DMS53 treated with DMSO at 0.1 percent for 48 hours (cell line): ENCODE data around the gene NOMO2.
"Not testable (repeated sequence)": the region's sequence is repeated elsewhere in the genome, so short reads cannot be mapped to it uniquely, and the experiment has no call there.

Source experiments
- DNase-seq: peaks from one replicate; lab custom pipeline; 2025; ENCODE audit not compliant: unreplicated experiment; lab: John Stamatoyannopoulos, UW

NOMO2 gene, protein sequence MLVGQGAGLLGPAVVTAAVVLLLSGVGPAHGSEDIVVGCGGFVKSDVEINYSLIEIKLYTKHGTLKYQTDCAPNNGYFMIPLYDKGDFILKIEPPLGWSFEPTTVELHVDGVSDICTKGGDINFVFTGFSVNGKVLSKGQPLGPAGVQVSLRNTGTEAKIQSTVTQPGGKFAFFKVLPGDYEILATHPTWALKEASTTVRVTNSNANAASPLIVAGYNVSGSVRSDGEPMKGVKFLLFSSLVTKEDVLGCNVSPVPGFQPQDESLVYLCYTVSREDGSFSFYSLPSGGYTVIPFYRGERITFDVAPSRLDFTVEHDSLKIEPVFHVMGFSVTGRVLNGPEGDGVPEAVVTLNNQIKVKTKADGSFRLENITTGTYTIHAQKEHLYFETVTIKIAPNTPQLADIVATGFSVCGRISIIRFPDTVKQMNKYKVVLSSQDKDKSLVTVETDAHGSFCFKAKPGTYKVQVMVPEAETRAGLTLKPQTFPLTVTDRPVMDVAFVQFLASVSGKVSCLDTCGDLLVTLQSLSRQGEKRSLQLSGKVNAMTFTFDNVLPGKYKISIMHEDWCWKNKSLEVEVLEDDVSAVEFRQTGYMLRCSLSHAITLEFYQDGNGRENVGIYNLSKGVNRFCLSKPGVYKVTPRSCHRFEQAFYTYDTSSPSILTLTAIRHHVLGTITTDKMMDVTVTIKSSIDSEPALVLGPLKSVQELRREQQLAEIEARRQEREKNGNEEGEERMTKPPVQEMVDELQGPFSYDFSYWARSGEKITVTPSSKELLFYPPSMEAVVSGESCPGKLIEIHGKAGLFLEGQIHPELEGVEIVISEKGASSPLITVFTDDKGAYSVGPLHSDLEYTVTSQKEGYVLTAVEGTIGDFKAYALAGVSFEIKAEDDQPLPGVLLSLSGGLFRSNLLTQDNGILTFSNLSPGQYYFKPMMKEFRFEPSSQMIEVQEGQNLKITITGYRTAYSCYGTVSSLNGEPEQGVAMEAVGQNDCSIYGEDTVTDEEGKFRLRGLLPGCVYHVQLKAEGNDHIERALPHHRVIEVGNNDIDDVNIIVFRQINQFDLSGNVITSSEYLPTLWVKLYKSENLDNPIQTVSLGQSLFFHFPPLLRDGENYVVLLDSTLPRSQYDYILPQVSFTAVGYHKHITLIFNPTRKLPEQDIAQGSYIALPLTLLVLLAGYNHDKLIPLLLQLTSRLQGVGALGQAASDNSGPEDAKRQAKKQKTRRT

DNA sequence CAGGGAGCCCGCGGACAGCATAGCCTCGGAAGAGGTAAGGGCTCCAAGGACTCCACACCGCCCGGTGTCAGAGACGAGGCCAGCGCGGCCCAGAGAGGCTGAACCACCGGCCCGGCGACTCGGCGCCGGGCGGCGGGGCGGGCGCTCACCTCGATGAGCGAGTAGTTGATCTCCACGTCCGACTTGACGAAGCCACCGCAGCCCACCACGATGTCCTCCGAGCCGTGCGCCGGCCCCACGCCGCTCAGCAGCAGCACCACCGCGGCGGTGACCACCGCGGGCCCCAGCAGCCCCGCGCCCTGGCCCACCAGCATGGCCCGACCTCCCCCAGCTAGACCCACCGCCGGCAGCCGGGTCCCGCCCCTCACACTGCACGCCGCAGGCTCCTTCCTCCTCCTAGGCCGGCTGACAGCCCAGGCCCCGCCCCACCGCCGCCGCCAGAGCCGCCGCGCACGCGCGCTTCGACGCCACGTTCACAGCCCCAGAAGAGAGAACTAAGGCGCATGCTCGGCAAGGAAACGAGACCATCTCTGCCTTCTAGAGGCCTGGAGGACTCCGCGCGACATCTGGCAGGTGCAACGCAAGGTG is at the start of gene NOMO2:
Gene NOMO2 (minus strand): TSS at position 371 of the 588 bp plus-strand sequence. CDS start 57 bp downstream, at position 314.
- not testable (repeated sequence) for DNase-seq

DNA sequence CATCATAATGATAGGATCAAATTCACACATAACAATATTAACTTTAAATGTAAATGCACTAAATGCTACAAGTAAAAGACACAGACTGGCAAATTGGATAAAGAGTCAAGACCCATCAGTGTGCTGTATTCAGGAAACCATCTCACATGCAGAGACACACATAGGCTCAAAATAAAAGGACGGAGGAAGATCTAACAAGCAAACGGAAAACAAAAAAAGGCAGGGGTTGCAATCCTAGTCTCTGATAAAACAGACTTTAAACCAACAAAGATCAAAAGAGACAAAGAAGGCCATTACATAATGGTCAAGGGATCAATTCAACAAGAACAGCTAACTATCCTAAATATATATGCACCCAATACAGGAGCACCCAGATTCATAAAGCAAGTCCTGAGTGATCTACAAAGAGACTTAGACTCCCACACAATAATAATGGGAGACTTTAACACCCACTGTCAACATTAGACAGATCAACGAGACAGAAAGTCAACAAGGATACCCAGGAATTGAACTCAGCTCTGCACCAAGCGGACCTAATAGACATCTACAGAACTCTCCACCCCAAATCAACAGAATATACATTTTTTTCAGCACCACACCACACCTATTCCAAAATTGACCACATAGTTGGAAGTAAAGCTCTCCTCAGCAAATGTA is 48.4 kb upstream of the NOMO2 start:
- DNase-seq: not testable (repeated sequence)

DNA sequence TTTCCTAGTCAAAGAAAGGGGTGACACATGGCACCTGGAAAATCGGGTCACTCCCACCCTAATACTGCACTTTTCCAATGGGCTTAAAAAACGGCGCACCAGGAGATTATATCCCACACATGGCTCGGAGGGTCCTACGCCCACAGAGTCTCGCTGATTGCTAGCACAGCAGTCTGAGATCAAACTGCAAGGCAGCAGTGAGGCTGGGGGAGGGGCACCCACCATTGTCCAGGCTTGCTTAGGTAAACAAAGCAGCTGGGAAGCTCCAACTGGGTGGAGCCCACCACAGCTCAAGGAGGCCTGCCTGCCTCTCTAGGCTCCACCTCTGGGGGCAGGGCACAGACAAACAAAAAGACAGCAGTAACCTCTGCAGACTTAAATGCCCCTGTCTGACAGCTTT is 46.4 kb upstream of the NOMO2 start:
- not testable (repeated sequence) for DNase-seq

DNA sequence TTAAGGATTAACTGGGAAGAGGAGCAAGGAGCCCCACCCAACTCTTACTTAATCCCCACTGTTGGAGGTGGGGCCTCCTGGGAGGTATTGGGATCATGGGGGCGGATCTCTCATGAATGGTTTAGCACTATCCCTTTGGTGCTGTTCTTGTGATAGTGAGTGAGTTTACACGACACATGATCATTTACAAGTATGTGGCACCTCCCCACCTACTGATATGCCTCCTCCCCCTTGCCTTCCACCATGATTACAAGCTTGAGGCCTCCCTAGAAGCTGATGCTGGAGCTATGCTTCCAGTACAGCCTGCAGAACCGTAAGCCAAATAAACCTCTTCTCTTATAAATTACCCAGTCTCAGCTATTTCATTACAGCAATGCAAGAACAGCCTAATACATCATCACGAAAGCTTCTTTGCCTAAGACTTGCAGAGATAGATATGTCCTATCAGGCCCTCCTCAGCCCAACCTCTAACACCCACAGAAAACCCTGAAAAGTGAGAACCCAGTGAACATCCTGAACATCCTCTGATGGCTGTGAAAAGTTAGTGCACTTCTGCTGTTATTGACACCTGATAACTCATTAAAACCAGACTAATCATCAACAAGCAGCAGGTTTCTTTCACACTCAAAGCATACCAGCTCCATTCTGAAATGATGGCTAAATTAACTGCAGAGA is 41.8 kb upstream of the NOMO2 start:
- not testable (repeated sequence) for DNase-seq

DNA sequence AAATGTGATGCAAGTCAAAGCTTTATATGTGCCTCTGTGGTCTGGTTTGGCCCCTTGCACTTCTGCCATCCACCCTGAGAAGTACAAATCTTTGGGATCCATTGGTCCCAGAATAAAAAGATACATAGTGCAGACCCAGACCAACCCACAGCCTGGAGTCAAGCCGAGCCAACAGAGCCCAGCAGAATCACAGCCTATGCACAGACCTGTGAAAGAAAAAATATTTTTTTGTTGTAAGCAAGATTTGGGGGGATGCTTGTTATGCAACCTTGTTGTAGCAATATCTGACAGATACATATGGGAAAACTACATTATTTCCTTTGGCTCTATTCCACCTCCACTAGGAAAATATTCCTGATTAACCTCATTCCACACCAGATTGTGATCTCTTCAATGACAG is 36.7 kb upstream of the NOMO2 start:
- DNase-seq: not testable (repeated sequence)

DNA sequence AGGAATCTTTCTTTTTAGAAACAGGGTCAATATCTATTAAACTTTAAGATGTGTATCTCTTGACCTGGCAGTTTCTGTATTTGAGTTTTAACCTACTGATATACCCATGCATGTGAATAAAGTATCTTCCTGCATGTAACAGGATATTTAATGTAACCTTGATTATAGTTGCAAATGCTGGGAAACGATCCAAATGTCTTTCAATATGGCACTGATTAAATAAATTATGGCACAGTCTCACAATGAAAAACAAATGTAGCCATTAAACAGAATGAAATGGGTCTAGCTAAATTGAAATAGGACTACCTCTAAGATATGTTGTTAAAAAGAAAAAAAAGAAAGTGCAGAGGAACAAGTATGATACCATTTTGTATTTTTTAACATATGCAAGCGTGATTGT is 35.8 kb upstream of the NOMO2 start:
- not testable (repeated sequence) for DNase-seq

DNA sequence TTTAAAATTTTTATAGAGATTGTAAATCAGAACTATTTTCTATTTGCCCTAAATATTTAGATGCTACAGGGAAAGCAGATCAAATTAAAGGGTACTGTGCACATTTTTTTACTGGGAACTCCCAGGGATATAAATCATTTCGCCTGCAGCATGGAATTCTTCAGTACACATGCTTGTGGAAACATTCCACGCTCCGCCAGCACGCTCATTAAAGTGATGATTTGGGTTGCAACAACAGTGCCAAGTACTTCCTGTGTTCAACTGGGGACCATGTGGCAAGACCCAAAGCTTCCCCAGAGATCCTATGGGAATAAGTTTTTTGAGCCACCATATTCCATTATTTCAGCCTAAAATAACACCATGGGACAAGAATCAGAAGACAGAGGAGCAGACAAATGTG is 35.4 kb upstream of the NOMO2 start:
- DNase-seq: not testable (repeated sequence)

DNA sequence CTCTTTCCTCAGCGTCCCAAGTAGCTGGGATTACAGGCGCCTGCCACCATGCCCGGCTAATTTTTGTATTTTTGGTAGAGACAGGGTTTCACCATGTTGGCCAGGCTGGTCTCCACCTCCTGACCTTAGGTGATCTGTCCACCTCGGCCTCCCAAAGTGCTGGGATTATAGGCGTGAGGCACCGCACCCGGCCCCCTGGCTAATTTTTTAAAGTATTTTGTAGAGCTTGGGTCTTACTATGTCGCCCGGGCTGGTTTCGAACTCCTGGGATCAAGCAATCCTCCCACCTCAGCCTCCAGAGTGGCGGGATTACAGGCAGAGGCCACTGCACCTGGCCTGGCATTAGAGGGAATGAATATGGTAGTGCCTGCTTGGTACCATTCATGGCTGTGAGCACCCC is 33.9 kb upstream of the NOMO2 start:
- DNase-seq: not testable (repeated sequence)

DNA sequence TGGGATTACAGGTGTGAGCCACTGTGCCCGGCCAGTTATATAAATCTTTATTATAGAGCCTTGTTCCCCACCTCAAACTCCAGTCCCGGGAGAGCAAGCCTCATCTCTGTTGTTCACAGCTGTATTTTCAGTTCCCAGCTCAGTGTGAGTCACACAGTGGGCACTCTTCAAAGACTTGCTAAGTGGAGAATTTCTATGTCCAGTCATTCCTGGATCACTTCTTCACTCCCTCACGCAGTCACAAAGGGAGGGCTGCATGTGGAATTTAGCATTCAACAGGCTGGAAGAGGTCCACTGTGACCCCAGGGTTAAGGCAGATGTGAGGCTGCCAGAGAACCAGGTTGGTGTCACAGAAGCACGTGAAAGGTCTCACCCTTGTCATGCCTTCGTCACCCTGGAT is 33.0 kb upstream of the NOMO2 start:
- not testable (repeated sequence) for DNase-seq

DNA sequence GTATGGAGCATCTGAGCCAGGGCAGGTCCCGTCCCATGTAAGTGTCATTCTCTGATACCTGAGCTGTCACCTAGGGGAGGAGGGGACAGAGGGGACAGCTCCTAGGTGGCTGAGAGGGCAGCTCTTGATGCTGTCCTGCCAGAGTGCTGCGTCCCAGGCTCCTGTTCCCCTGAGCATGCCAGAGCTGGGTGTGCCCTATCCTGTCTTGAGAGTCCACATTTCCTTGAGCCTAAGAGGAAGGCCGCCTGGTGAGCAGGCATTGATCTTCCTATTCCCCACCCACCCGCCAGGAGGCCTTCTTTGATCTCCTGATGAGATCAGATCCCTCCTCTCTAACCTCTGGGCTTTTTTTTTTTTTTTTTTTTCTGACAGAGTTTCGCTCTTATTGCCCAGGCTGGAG is 32.0 kb upstream of the NOMO2 start:
- DNase-seq: not testable (repeated sequence)

DNA sequence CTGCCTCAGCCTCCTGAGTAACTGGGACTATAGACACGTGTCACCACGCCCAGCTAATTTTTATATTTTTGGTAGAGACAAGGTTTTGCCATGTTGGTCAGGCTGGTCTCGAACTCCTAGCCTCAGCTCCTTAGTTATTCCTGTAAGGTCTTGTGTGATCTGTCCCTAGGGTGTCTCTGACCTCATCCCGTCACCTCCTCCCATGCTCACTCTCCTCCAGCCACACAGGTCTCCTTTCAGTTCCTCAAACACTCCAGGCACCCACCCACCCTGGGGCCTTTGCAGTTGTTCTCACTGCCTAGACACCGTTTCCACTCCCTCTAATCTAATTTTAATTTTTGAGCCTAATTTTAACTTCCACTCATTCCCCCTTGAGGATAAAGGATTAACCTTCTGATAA is 31.1 kb upstream of the NOMO2 start:
- not testable (repeated sequence) for DNase-seq

DNA sequence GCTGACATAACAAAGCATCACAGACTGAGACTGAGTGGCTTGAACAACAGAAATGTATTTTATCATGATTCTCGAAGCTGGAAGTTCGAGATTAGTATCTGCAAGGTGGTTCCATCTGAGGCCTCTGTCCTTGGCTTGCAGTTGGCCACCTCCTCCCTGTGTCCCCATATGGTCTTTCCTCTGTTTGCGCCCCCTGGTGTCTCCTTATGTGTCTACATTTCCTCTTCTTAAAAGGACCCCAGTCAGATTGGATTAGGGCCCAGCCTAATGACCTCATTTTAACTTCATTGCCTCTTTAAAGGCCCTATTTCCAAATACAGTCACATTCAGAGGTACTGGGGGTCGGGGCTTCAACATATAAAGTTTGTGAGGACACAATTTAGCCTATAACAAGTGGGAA is 30.0 kb upstream of the NOMO2 start:
- peak; percentile 0 for DNase-seq

DNA sequence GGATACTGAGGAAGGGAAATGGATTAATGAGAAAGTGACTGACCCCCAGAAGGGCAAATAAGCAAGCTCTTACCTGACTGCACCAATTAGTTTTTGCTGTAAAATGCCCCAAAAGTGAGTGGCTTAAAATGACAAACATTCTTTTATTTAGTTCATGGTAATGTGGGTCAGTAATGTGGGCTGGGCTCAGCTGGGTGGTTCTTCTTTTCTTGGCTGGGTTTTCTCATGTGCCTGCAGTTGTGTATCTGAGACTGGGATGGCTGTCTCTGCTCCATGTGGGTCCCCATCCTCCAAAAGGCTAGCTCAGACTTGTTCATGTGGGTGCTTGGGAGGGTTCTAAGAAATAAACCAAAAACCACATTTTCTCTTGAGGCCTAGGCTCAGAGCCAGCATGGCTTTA is 29.5 kb upstream of the NOMO2 start:
- not testable (repeated sequence) for DNase-seq

DNA sequence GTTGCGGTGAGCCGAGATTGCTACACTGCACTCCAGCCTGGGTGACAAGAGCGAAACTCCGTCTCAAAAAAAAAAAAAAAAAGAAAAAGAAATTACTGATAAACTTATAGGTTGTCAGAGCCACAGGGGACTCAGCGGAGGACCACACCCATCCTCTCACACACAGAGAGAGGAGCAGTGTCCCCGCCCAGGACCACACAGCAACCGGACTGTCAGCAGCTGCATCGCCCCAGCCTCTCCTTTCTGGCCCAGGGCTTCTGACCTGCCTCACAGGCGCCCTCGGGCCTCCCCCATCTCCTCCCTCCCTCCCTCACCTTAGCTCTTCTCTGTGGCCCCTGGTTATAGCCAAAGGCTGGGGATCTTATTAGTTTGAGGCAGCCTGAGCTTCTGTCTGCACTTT is 27.9 kb upstream of the NOMO2 start:
- DNase-seq: not testable (repeated sequence)

DNA sequence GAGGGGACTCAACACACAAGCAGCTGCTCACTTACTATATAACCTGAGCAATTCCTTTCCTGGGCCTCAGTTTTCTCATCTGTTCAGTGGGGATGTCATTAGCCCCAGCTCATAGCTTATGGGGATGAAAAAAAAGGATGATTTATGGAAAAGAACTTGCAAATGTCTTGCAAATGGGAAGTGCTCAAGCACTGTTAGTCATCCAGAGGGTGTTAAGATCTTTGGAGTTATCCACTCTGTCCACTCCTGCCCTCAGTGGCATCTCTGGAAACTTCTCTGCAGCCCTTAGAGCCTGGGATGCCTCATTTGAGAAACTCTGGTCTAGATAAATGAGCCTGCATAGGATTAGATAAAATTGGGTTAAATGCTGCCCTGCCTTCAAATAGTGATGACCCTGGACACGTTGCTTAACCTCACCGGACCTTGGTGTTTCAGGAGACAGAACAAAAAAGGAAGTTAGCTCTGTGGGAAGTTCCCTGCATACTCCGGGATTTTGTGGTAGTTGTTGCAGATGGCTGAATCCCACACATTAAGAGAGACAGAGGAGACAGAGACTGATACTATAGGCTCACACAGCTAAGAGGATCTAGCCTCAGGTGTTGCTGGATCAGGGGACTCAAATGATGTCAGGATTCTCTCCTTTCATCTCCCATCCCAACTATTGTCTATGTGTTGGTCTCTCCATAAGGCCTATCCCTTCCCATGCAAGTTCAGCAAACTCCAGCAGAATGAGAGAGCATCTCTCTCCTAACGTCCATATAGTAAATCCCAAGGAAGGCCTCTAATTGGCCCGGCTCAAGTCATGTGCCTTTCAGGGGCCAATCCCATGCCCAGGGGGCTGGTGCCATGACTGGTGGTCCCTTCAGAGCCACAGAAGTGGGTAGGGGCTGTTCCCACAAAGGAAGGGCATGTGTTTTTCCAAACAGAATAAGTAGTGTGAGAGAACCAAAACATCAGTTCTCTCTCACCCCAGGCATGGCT is 25.0 kb upstream of the NOMO2 start:
- not testable (repeated sequence) for DNase-seq

DNA sequence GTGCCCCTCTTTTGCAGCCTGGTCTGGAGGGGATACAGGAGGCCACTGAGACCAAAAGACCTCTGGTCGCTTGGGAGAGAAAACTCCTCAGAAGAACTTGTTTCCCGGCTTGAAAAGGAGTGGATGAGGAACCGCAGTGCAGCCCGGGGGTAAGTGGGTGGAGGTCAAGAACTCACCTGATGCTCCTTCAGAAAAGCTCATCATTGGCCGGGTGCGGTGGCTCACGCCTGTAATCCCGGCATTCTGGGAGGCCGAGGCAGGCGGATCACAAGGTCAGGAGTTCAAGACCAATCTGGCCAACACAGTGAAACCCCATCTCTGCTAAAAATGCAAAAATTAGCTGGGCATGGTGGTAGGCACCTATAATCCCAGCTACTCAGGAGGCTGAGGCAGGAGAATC is 23.9 kb upstream of the NOMO2 start:
- DNase-seq: not testable (repeated sequence)

DNA sequence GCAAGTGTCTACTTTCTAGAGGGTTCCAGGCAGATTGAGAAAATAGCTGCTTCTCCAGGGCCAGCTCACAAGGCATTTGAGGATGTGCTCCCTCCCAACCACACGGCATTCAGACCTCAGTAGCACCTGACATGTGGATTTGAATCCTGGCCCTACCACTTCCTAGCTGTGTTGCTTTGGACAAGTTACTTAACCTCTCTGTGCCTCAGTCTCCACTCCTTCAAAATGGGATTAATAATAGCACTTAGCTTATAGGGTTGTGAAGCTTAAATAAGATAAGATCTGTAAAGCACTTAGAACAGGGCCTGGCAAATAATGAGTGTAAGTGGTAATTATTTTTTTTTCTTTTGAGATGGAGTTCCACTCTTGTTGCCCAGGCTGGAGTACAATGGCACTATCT is 21.0 kb upstream of the NOMO2 start:
- no peak for DNase-seq

DNA sequence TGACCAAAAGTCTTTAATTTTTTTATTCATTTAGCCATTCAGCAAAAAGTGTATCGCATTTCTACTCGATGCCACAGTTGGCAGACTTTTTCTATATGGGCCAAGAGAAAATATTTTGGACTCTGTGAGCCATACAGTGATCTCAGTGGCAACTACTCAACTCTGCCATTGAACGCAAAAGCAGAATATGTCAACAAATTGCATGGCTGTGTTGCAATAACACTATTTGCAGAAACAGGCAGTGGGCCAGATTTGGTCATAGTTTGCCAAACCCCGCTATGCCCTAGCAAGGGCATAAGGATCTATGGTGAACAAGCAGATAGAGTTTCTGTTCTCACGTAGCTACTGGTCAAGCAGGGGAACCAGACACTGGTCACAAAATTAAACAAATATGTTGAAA is 18.5 kb upstream of the NOMO2 start:
- not testable (repeated sequence) for DNase-seq

DNA sequence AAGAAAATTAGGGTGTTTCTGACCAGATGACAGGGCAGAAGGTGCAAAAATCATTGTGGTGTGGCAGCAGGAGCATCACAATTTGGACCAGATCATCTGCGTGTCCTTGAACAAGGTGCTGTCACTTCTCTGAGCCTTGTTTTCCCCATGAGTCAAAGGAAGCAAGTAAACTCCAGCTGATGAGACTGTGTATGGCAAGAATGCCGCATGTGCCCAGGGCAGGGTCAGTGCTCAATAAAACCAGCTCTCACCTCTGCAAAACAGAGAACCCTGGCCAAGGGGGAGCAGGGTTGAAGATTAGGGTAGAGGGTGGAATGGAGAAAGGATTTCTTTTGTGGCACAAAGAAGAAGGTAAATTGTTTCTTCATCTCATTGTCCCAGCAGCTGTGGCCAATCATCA is 17.4 kb upstream of the NOMO2 start:
- not testable (repeated sequence) for DNase-seq
